IMR-90 (cell line): ENCODE data around the gene IL12A. TPM values are rescaled to one million over a fixed set of nuclear protein-coding genes. Genes with fewer than 3 reads are reported as not detected.

Source experiments
- ATAC-seq: fragments of 200-7000 bp; cut with Tn5 transposase; 2 replicates; pipeline ENCODE4 v1.9.1; 2020; ENCODE audit warnings: low read depth, mild to moderate bottlenecking, moderate library complexity
- BruUV-seq: library from RNA; stranded (reverse); fragments of 400-500 nt; replicated peaks from 2 replicates; lab custom pipeline; 2021; lab: Mats Ljungman, UMichigan
- CTCF ChIA-PET: fragments of 300-600 bp; formaldehyde crosslinking; extraction: SDS; loops from one replicate; lab custom pipeline; 2021; ENCODE audit warnings: antibody characterized with exemption; lab: Yijun Ruan, JAX
- POLR2A ChIA-PET: fragments of 300-600 bp; sonication (Branson Sonifier 250); formaldehyde crosslinking; loops from one replicate; lab custom pipeline; 2022; ENCODE audit warnings: antibody characterized with exemption; ENCODE audit not compliant: unreplicated experiment; lab: Charles Lee
- DNase-seq: peaks from one replicate; pipeline ENCODE4 v3.0.0; 2013
- H2AFZ ChIP-seq: replicated peaks from 2 replicates; pipeline ENCODE3; 2013; ENCODE audit warnings: low read length, mild to moderate bottlenecking; ENCODE audit not compliant: poor library complexity
- H2AK5ac ChIP-seq: 2 replicates; pipeline ENCODE4 v1.6.1; 2013; ENCODE audit warnings: low read depth, low read length, inconsistent platforms
- H2AK9ac ChIP-seq: replicated peaks from 2 replicates; pipeline ENCODE3; 2013; ENCODE audit warnings: mild to moderate bottlenecking, low read depth, low read length, moderate library complexity; ENCODE audit not compliant: poor library complexity
- H2BK120ac ChIP-seq: 2 replicates; pipeline ENCODE4 v1.6.1; 2013; ENCODE audit warnings: low read depth, low read length, inconsistent platforms
- H2BK15ac ChIP-seq: 3 replicates; pipeline ENCODE4 v1.6.1; 2013; ENCODE audit warnings: low read depth, low read length, inconsistent platforms
- H2BK20ac ChIP-seq: 2 replicates; pipeline ENCODE4 v1.6.1; 2013; ENCODE audit warnings: low read depth, mild to moderate bottlenecking, inconsistent platforms, low read length, moderate library complexity
- H2BK5ac ChIP-seq: 2 replicates; pipeline ENCODE4 v1.6.1; 2013; ENCODE audit warnings: mild to moderate bottlenecking, low read depth, low read length, inconsistent platforms; ENCODE audit not compliant: poor library complexity, severe bottlenecking
- H3K14ac ChIP-seq: replicated peaks from 2 replicates; pipeline ENCODE4 v1.6.1; 2013; ENCODE audit warnings: low read depth, low read length, inconsistent platforms
- H3K18ac ChIP-seq: 2 replicates; pipeline ENCODE4 v1.6.1; 2013; ENCODE audit warnings: low read depth, low read length, control low read depth
- H3K23ac ChIP-seq: 2 replicates; pipeline ENCODE4 v1.6.1; 2013; ENCODE audit warnings: low read depth, low read length, inconsistent platforms
- H3K27ac ChIP-seq: 2 replicates; pipeline ENCODE4 v1.5.1; 2013; ENCODE audit warnings: mild to moderate bottlenecking, control low read depth, low read length; ENCODE audit not compliant: insufficient read depth
- H3K27me3 ChIP-seq: 2 replicates; pipeline ENCODE4 v1.6.1; 2013; ENCODE audit warnings: low read length; ENCODE audit not compliant: control insufficient read depth, insufficient read depth
- H3K36me3 ChIP-seq: 2 replicates; pipeline ENCODE4 v1.6.1; 2013; ENCODE audit warnings: low read length, mixed read lengths; ENCODE audit not compliant: control insufficient read depth, insufficient read depth
- H3K4ac ChIP-seq: 2 replicates; pipeline ENCODE4 v1.6.1; 2013; ENCODE audit warnings: low read depth, low read length, inconsistent platforms
- H3K4me1 ChIP-seq: 2 replicates; pipeline ENCODE4 v1.6.1; 2013; ENCODE audit warnings: low read length, mixed read lengths; ENCODE audit not compliant: control insufficient read depth, insufficient read depth
- H3K4me2 ChIP-seq: 2 replicates; pipeline ENCODE4 v1.6.1; 2013; ENCODE audit warnings: low read depth, mild to moderate bottlenecking, control low read depth, low read length, moderate library complexity
- H3K4me3 ChIP-seq: 2 replicates; pipeline ENCODE4 v1.5.1; 2013; ENCODE audit warnings: low read depth, mild to moderate bottlenecking, control low read depth, low read length, moderate library complexity; ENCODE audit not compliant: insufficient read depth
- H3K56ac ChIP-seq: 2 replicates; pipeline ENCODE4 v1.6.1; 2013; ENCODE audit warnings: low read length, inconsistent platforms; ENCODE audit not compliant: insufficient read depth; ENCODE audit errors: extremely low read depth
- H3K79me1 ChIP-seq, 2 experiments: 2 replicates each; pipeline ENCODE4 v1.6.1; 2013; ENCODE audit warnings: low read length in 2 of 2, inconsistent platforms in 1 of 2, low read depth in 1 of 2
- H3K9ac ChIP-seq: 2 replicates; pipeline ENCODE4 v1.6.1; 2013; ENCODE audit warnings: low read depth, low read length, control low read depth
- H3K9me1 ChIP-seq: 2 replicates; pipeline ENCODE4 v1.6.1; 2013; ENCODE audit warnings: low read length, inconsistent platforms; ENCODE audit not compliant: insufficient read depth
- H3K9me3 ChIP-seq: 2 replicates; pipeline ENCODE4 v1.6.1; 2013; ENCODE audit warnings: low read length; ENCODE audit not compliant: control insufficient read depth, insufficient read depth
- H4K20me1 ChIP-seq: 2 replicates; pipeline ENCODE4 v1.6.1; 2013; ENCODE audit warnings: low read length, inconsistent platforms; ENCODE audit not compliant: insufficient read depth
- H4K5ac ChIP-seq: 2 replicates; pipeline ENCODE4 v1.6.1; 2013; ENCODE audit warnings: mild to moderate bottlenecking, low read depth, low read length, control low read depth
- H4K8ac ChIP-seq, 2 experiments: 2 replicates each; pipeline ENCODE4 v1.6.1; 2013; ENCODE audit warnings: low read depth in 2 of 2, low read length in 2 of 2, control low read depth in 1 of 2, inconsistent platforms in 1 of 2
- H4K91ac ChIP-seq: 2 replicates; pipeline ENCODE4 v1.6.1; 2013; ENCODE audit warnings: low read depth, low read length, inconsistent platforms; ENCODE audit not compliant: insufficient read depth
- BHLHE40 ChIP-seq: fragments of 150-350 bp; IDR thresholded peaks from 2 replicates; pipeline ENCODE4 v1.6.1; 2016; ENCODE audit warnings: mild to moderate bottlenecking, low read depth, low read length
- CEBPB ChIP-seq: IDR thresholded peaks from 2 replicates; pipeline ENCODE4 v1.6.1; 2012; ENCODE audit warnings: low read depth, low read length, improper control_type of control experiment
- CHD1 ChIP-seq: IDR thresholded peaks from 2 replicates; pipeline ENCODE4 v1.6.1; 2012; ENCODE audit warnings: low read depth, low read length, improper control_type of control experiment
- FOS ChIP-seq: fragments of 150-350 bp; IDR thresholded peaks from 2 replicates; pipeline ENCODE4 v1.6.1; 2016; ENCODE audit warnings: low read depth, low read length
- MAFK ChIP-seq: IDR thresholded peaks from 2 replicates; pipeline ENCODE4 v1.6.1; 2012; ENCODE audit warnings: low read depth, low read length, improper control_type of control experiment
- MXI1 ChIP-seq: IDR thresholded peaks from 2 replicates; pipeline ENCODE4 v1.6.1; 2012; ENCODE audit warnings: low read depth, mild to moderate bottlenecking, low read length, moderate library complexity, borderline replicate concordance
- NFE2L2 ChIP-seq: fragments of 150-350 bp; IDR thresholded peaks from 2 replicates; pipeline ENCODE4 v1.6.1; 2016; ENCODE audit warnings: low read depth, mild to moderate bottlenecking, low read length
- POLR2A ChIP-seq: IDR thresholded peaks from 2 replicates; pipeline ENCODE4 v1.6.1; 2012; ENCODE audit warnings: mild to moderate bottlenecking, low read depth, low read length
- RAD21 ChIP-seq: IDR thresholded peaks from 2 replicates; pipeline ENCODE4 v1.6.1; 2012; ENCODE audit warnings: low read length, improper control_type of control experiment
- SMC3 ChIP-seq: fragments of 150-350 bp; IDR thresholded peaks from 2 replicates; pipeline ENCODE4 v1.6.1; 2016; ENCODE audit warnings: low read depth, mild to moderate bottlenecking, antibody characterized with exemption, low read length, moderate library complexity
- WGBS, 2 experiments: methylation state at CpG; one replicate each; pipeline versions ENCODE4 v1.1.5 to v1.1.7; 2013; ENCODE audit warnings: missing lambda C conversion rate in 2 of 2; ENCODE audit not compliant: insufficient read length in 1 of 2; ENCODE audit errors: extremely low coverage in 2 of 2; 5-methylcytosine and 5-hydroxymethylcytosine counted together
- dilution Hi-C: fragments of 300-500 bp; cut with HindIII; formaldehyde crosslinking; loops from one replicate; pipeline ENCODE4 v1.14.3; 2018; ENCODE audit warnings: low sequenced_read_pairs; ENCODE audit not compliant: unreplicated experiment
- in situ Hi-C: fragments of 300-500 bp; cut with MboI; formaldehyde crosslinking; loops from 3 replicates; pipeline ENCODE4 v1.14.3; 2019; ENCODE audit warnings: low sequenced_read_pairs, inconsistent platforms, mixed read lengths
- intact Hi-C: fragments of 100-400 bp; cut with micrococcal nuclease; formaldehyde crosslinking; loops from 2 replicates; pipeline ENCODE4 v1.10.0; 2022
- polyA plus RNA-seq, 3 experiments: library from polyadenylated mRNA; depleted of rRNA; stranded (reverse); fragments of >200 nt; gene quantifications; 2 replicates each; pipeline ENCODE4 v1.2.3, GENCODE V29; 2012; ENCODE audit warnings: low replicate concordance in 1 of 3
- total RNA-seq: library from RNA; depleted of rRNA; stranded (reverse); fragments of >200 nt; gene quantifications from 2 replicates; pipeline ENCODE4 v1.2.3, GENCODE V29; 2012
- TF ChIP-seq, protein P1 (sequence below): fragments of 150-350 bp; IDR thresholded peaks from 2 replicates; pipeline ENCODE4 v1.6.1; 2016; ENCODE audit warnings: low read depth, mild to moderate bottlenecking, low read length, moderate library complexity, borderline replicate concordance

IL12A gene
- total and polyA plus RNA-seq, 2 of the 4 experiments (the other 2 are of a cell fraction), result 0.90 to 2.9 TPM

DNA sequence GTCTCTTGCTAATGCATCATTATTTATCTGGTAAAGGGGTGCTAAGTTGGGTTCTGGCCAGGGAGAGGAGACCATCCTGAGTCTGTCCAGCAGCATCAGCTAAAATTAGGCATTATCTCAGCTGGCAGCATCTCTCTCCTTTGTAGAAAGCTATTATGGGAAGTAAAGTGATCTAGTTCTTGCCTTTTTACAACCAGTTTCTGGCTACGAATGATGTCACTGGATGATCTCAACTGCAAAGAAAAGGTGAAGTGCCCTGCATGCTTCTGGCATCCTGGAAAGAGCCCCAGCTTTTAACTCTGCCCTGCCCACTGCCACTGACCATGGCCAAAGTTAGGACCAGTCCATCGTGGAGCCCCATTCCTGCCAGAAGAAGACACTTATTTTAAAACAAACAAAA lies 37.1 kb upstream of the IL12A start:
- POLR2A ChIA-PET, result no interaction called here
- no peak overlapping the region for H2BK20ac ChIP-seq
- no peak for TF ChIP-seq POLR2A
- no peak for TF ChIP-seq MXI1
- no peak for TF ChIP-seq MAFK
- TF ChIP-seq RAD21, result no peak
- TF ChIP-seq NFE2L2, result no peak
- TF ChIP-seq CEBPB, result no peak
- TF ChIP-seq BHLHE40, result no peak
- no peak for TF ChIP-seq FOS
- TF ChIP-seq CHD1, result no peak
- TF ChIP-seq, protein P1, sequence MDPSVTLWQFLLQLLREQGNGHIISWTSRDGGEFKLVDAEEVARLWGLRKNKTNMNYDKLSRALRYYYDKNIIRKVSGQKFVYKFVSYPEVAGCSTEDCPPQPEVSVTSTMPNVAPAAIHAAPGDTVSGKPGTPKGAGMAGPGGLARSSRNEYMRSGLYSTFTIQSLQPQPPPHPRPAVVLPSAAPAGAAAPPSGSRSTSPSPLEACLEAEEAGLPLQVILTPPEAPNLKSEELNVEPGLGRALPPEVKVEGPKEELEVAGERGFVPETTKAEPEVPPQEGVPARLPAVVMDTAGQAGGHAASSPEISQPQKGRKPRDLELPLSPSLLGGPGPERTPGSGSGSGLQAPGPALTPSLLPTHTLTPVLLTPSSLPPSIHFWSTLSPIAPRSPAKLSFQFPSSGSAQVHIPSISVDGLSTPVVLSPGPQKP, result no peak
- TF ChIP-seq SMC3, result no peak
- H3K14ac ChIP-seq, result no peak overlapping the region
- H3K9me1 ChIP-seq, result peaks cover 2% of the 10 kb centered on the region
- intact Hi-C loops (no loop called here), in situ Hi-C loops (no loop called here), dilution Hi-C loops (no loop called here)
- H3K79me1 ChIP-seq, result no peaks in the 10 kb centered on the region
- no peaks in the 10 kb centered on the region for H3K9me3 ChIP-seq
- H3K56ac ChIP-seq, result no peak overlapping the region
- H2BK120ac ChIP-seq, result no peak overlapping the region
- H3K27ac ChIP-seq, result no peak overlapping the region
- no peak overlapping the region for H2AK9ac ChIP-seq
- H4K8ac ChIP-seq, result no peak overlapping the region
- no peak overlapping the region for H2BK15ac ChIP-seq
- no peaks in the 10 kb centered on the region for H3K27me3 ChIP-seq
- H2BK5ac ChIP-seq, result no peak overlapping the region
- H3K9ac ChIP-seq, result no peak overlapping the region
- H3K23ac ChIP-seq, result no peak overlapping the region
- WGBS, 2 experiments, result no CpG with 5 or more reads among the region's 2 CpGs
- BruUV-seq, result no TSS peak
- H4K5ac ChIP-seq, result no peak overlapping the region
- no peak overlapping the region for H3K4ac ChIP-seq
- no peak overlapping the region for H3K18ac ChIP-seq
- DNase-seq, result peak; percentile 19
- H3K4me2 ChIP-seq, result no peak overlapping the region
- H3K4me1 ChIP-seq, result peaks cover 6% of the 10 kb centered on the region
- no peaks in the 10 kb centered on the region for H4K20me1 ChIP-seq
- H2AFZ ChIP-seq, result no peak overlapping the region
- H3K4me3 ChIP-seq, result no peak overlapping the region
- no peaks in the 10 kb centered on the region for H3K36me3 ChIP-seq
- no peak overlapping the region; the same call in 1 of the 2 replicates for H2AK5ac ChIP-seq
- CTCF ChIA-PET, result no interaction called here
- ATAC-seq, result no peak
- H4K91ac ChIP-seq, result no peak overlapping the region
